ENCODE results near the gene CHERP.
A peak's percentile ranks its signal among the peaks of the same experiment; 100 is the strongest.
"Not testable (repeated sequence)": the region's sequence is repeated elsewhere in the genome, so short reads cannot be mapped to it uniquely, and the experiment has no call there.

The CHERP gene

DNA sequence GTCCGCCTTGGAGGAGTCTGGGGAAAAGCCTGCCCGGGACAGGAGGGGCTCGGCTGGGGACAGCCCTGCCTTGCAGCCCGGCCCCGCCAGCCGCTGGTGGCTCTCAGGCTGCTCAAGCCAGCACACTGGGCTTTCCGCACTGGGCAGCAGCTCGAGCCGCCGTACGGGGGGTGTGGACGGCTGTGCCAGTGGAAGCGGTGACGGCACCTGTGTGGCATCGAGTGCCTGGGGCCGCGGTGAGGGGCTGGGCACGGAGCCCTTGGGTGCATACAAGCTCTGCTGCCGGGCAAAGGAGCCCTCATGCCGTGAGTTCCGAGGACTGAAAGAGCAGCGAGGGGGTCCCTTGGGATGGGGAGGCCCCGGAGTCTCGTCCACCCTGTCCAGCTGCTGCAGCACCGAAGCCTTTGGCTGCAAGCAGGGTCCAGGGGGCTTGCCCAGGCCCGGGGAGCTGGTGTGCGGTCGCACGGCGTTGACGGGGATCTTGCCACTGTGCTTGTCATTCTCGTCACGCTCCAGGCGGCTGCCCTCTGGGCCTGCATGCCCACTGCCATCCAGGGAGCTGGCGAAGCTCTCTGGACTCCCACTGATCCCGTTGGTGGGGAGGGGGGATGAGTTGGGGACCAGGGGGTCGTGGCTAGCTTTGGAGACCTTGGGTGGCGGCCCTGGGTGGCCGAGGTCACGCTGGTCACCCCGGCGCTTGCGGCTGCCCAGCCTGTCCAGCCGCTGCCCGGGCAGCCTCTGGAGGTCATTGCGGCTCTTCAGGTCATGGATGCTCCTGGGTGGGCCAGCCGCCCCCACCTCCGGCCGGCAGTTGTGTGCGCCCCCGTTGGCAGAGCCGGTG lies 34.7 kb upstream of the CHERP start:
- no peak for ATAC-seq

- no peak for ATAC-seq
Measured at GRCh38 chr19:16575861-16576689, 33.8 kb upstream of the CHERP start.

- no peak for ATAC-seq
Measured at GRCh38 chr19:16575282-16575681, 33.0 kb upstream of the CHERP start.

DNA sequence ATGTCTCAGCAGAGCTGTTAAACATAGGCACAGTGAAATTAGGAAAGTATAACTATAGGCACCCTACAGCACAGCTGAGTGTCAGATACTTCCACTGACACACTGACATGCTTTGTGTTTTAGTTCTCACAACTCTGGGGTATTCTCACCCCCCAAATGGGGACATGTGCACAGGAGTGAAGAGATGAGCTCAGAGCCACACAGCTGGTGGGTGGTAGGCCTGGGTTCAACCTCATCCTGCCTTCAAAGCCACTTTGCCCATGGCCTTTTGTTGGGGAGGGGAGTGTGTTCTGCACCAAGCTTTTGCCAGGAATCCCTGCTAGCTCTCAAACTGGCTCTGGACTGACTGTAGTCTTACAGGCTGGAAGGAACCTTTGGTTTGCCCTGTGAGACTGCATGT lies 31.7 kb upstream of the CHERP start:
- no peak for ATAC-seq

GRCh38 chr19:16573296-16573695 lies 31.1 kb upstream of the CHERP start:
- no peak for ATAC-seq

GRCh38 chr19:16572332-16573211 lies 30.3 kb upstream of the CHERP start, which contains the start of gene SLC35E1:
SLC35E1 (minus strand) TSS chr19:16572415; CDS start chr19:16572364, 51 bp downstream.
- peak; percentile 96 for ATAC-seq

DNA sequence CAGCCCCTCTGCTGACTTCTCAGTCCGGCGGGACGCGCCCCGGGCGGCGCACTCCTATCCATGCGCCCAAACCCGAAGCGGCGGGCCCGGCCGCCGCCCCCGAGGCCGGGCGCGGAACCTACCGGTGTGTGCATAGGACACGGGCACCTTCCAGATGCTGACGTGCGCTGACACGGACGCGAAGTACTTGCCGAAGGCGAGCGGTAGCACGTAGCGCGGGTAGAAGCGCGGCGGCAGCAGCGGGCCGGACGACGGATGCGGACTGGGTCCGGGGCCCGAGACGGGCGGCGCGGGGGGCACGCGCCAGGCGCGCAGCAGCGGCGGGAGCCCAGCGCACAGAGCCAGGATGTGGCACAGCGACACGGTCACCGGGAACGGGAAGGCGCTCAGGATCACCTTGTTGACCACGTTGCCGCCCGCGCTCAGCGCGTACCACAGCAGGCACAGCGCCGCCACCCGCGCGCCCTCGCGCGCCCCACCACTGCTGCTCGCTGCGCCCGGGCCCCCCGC lies 29.6 kb upstream of the CHERP start:
- ATAC-seq: peak; percentile 30 to 44

- no peak for ATAC-seq
Measured at GRCh38 chr19:16571283-16571682, 29.0 kb upstream of the CHERP start.

- no peak for ATAC-seq
Measured at GRCh38 chr19:16569609-16570320, 27.5 kb upstream of the CHERP start.

DNA sequence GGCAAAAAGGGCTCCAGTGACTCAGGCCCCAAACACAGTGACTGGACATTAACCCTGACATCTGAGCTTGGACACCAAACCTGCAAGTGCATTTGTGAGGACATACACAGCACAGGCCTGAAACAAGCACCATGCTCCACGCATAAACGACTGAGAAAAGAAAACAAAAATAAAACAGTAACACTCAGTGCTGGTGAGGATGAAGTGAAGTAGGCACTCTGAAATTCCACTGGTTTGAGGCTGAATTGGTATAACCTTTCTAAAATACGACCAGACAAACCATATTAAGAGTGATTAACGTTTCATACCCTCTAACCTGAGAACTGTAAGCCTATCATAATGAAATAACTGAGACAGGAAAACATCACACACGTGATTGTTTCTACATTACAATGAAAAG lies 24.5 kb upstream of the CHERP start:
- ATAC-seq: no peak

- peak; percentile 97 for ATAC-seq
Measured at GRCh38 chr19:16566161-16566560, 23.9 kb upstream of the CHERP start.

DNA sequence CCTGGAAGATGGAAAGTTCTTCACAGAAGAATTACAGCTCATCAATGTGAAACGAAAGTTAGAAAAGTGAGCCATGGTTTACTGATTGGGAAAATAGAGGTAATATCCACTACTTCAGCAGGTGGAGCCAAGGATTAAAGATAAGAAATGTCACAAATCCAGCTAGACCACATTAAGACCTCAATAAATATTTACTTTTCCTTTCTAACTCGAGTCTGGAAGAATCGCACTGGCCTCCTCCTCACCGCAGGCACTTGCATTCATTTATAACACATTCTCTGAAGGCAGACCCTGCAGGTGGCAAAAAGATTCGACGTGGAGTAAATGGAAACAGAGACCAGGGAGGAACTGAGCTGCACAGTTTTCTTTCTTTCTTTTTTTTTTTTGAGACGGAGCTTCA lies 22.6 kb upstream of the CHERP start:
- no peak for ATAC-seq

DNA sequence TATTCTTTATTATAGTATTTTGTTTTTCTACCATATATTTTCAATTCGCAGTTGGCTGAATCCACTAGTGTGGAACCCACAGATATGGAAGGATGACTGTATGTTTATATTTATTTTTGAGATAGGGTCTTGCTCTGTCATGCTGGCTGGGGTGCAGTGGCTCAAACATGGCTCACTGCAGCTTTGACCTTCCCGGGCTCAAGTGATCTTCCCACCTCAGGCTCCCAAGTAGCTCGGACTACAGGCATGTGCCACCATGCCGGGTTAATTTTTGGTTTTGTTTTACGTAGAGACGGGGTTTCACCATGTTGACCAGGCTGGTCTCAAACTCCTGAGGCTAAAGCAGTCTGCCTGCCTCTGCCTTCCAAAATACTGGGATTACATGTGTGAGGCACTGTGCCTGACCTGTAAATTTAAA lies 20.4 kb upstream of the CHERP start:
- ATAC-seq: no peak

- no peak for ATAC-seq
Measured at GRCh38 chr19:16561382-16561781, 19.1 kb upstream of the CHERP start.

- no peak for ATAC-seq
Measured at GRCh38 chr19:16559780-16560276, 17.6 kb upstream of the CHERP start.

- no peak for ATAC-seq
Measured at GRCh38 chr19:16554776-16555175, 12.5 kb upstream of the CHERP start.

DNA sequence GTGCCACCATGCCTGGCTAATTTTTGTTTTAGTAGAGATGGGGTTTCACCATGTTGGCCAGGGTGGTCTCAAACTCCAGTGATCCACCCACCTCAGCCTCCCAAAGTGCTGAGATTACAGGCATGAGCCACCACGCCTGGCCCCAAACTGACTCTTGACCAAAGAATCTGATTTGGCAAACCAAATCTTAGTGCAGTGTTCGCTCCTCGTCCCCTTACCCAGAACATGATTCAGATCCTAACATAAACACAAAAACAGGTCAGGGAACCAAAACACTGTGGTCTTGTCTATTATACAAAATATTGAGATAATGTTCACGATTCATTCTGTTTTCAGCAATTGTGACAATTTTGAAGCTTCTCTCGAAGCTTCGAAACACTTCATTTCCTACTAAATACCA lies 9.7 kb upstream of the CHERP start:
- ATAC-seq: not testable (repeated sequence)

GRCh38 chr19:16548956-16549355 lies 6.7 kb upstream of the CHERP start:
- ATAC-seq: no peak

DNA sequence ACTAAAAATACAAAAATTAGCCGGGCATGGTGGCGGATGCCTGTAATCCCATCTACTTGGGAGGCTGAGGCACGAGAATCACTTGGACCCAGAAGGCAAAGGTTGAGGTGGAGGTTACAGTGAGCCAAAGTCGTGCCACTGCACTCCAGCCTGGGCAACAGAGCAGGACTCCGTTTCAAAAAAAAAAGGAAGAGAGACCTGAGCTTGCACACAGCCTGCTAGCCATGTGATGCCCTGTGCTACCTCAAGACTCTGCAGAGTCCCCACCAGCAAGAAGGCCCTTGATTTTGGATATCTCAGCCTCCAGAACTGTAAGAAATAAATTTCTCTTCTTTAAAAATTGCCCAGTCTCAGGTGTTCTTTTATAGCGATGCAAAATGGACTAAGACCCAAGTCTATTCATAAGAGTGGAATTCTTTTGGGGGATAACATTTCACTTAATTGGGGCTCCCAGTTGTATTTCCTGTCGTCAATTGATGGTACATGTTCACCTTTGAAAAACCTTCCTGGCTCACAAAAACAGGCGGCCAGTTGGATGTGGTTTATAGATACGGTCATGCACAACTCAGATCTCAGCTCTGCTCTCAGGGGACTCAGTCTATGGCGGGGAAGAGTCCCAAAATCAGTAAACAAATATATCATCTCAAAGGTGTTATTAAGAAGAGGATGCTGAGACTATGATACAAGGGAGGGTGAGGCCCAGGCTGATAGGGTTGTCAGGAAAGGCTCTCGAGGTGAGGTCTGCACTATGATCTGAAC lies 2.4 kb upstream of the CHERP start:
- ATAC-seq: no peak

- ATAC-seq: not testable (repeated sequence)
Measured at GRCh38 chr19:16543734-16544133, 1.5 kb upstream of the CHERP start.

DNA sequence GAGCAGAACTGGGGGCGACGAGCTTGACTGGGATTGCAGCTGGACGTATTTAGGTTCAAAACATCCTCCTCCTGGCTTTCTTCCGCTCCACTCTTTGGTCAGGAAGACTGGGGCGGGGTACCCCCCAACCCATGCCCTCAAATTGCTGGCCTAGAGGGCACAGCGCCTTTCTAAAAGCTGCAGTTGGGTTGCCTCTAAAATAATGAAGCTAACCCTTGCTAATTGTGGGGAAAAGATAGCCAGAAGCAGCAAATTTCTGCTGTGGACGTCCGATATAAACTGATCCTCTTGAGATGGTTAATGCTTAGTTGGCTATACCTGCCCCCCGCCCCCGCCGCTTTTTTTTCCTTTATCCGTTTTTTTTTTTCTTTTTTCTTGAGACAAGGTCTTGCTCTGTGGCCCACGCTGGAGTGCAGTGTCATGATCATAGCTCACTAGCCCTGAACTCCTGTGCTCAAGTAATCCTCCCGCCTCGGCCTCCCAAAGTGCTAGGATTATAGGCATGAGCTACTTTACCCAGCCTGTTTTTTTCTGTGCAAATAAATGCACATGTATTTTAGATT lies 754 bp upstream of the CHERP start:
- no peak for ATAC-seq
